Medulla oblongata (tissue), 1 donor: ENCODE measurements around the gene DCANP1.

ENCODE experiments used
- DNase-seq: peaks from one replicate; pipeline ENCODE4 v3.0.0-alpha.2; 2015; ENCODE audit errors: extremely low spot score

The DCANP1 gene

GRCh38 chr5:135441919-135442318, 5.2 kb downstream of the DCANP1 start:
- DNase-seq, result no peak

GRCh38 chr5:135441350-135441831, 5.8 kb downstream of the DCANP1 start:
- DNase-seq, result peak; percentile 47

GRCh38 chr5:135440916-135441315, 6.2 kb downstream of the DCANP1 start:
- no peak for DNase-seq

GRCh38 chr5:135439231-135440205, 7.6 kb downstream of the DCANP1 start:
- DNase-seq, result no peak

GRCh38 chr5:135438636-135439221, 8.4 kb downstream of the DCANP1 start:
- no peak for DNase-seq

GRCh38 chr5:135437796-135438560, 9.2 kb downstream of the DCANP1 start:
- peak; percentile 49 for DNase-seq

- DNase-seq, result peak; percentile 67
Observed at GRCh38 chr5:135437422-135437795, 9.7 kb downstream of the DCANP1 start.

- no peak for DNase-seq
Observed at GRCh38 chr5:135436951-135437418, 10.2 kb downstream of the DCANP1 start.

GRCh38 chr5:135435467-135436330, 11.4 kb downstream of the DCANP1 start:
- DNase-seq, result no peak

- no peak for DNase-seq
Observed at GRCh38 chr5:135434591-135435466, 12.3 kb downstream of the DCANP1 start.

GRCh38 chr5:135433681-135434426, 13.3 kb downstream of the DCANP1 start:
- DNase-seq, result peak; percentile 42

- no peak for DNase-seq
Observed at GRCh38 chr5:135432113-135432512, 15.0 kb downstream of the DCANP1 start.

- DNase-seq, result no peak
Observed at GRCh38 chr5:135430135-135430437, 17.1 kb downstream of the DCANP1 start.

GRCh38 chr5:135429301-135430134, 17.6 kb downstream of the DCANP1 start:
- no peak for DNase-seq

GRCh38 chr5:135428586-135428985, 18.6 kb downstream of the DCANP1 start:
- DNase-seq, result no peak

- no peak for DNase-seq
Observed at GRCh38 chr5:135426102-135427082, 20.8 kb downstream of the DCANP1 start.

- DNase-seq, result peak; percentile 51
Observed at GRCh38 chr5:135425641-135426040, 21.5 kb downstream of the DCANP1 start.

- DNase-seq, result no peak
Observed at GRCh38 chr5:135423846-135424168, 23.3 kb downstream of the DCANP1 start.
